Activated T-cell treated with anti-CD3 and anti-CD28 coated beads, Interleukin-2, amount 50 U/mL, for 72 hours (primary cell): ENCODE measurements around the gene ANO7. TPM values are rescaled to one million over a fixed set of nuclear protein-coding genes. Genes with fewer than 3 reads are reported as not detected.

Experiments
- ATAC-seq, 2 donors: fragments of 150-1000 bp; cut with Tn5 transposase; replicated peaks in 1 of 2; 2 replicates each; pipeline ENCODE4 v1.10.0; 2021; ENCODE audit warnings: moderate library complexity in 2 of 2, mild to moderate bottlenecking in 1 of 2
- DNase-seq, 2 donors: peaks; one replicate each; pipeline ENCODE4 v3.0.0; 2021 to 2022; ENCODE audit warnings: mixed read lengths in 1 of 2
- H3K27ac Mint-ChIP-seq: one replicate; pipeline ENCODE4 v1.8.0; 2022; ENCODE audit warnings: mild to moderate bottlenecking, moderate library complexity, mixed read lengths
- H3K27me3 Mint-ChIP-seq: one replicate; pipeline ENCODE4 v1.8.0; 2022; ENCODE audit warnings: low read depth, mixed read lengths
- H3K36me3 Mint-ChIP-seq, 2 donors: one replicate each; pipeline ENCODE4 v1.8.0; 2022; ENCODE audit warnings: mixed read lengths in 2 of 2, mild to moderate bottlenecking in 1 of 2; ENCODE audit not compliant: insufficient read depth in 2 of 2
- H3K4me1 Mint-ChIP-seq: one replicate; pipeline ENCODE4 v1.8.0; 2022; ENCODE audit warnings: low read depth, mixed read lengths
- H3K4me3 Mint-ChIP-seq, 2 donors: one replicate each; pipeline ENCODE4 v1.8.0; 2022; ENCODE audit warnings: mild to moderate bottlenecking in 2 of 2, mixed read lengths in 2 of 2, moderate library complexity in 2 of 2
- H3K9me3 Mint-ChIP-seq, 2 donors: one replicate each; pipeline ENCODE4 v1.8.0; 2022; ENCODE audit warnings: mixed read lengths in 2 of 2
- total RNA-seq, 2 donors: library from RNA; stranded (reverse); gene quantifications; one replicate each; pipeline ENCODE4 v1.2.3, GENCODE V29; 2022

Gene ANO7, protein sequence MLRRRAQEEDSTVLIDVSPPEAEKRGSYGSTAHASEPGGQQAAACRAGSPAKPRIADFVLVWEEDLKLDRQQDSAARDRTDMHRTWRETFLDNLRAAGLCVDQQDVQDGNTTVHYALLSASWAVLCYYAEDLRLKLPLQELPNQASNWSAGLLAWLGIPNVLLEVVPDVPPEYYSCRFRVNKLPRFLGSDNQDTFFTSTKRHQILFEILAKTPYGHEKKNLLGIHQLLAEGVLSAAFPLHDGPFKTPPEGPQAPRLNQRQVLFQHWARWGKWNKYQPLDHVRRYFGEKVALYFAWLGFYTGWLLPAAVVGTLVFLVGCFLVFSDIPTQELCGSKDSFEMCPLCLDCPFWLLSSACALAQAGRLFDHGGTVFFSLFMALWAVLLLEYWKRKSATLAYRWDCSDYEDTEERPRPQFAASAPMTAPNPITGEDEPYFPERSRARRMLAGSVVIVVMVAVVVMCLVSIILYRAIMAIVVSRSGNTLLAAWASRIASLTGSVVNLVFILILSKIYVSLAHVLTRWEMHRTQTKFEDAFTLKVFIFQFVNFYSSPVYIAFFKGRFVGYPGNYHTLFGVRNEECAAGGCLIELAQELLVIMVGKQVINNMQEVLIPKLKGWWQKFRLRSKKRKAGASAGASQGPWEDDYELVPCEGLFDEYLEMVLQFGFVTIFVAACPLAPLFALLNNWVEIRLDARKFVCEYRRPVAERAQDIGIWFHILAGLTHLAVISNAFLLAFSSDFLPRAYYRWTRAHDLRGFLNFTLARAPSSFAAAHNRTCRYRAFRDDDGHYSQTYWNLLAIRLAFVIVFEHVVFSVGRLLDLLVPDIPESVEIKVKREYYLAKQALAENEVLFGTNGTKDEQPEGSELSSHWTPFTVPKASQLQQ
- total RNA-seq, result under 1 TPM; 0.72 to 0.90 TPM

DNA sequence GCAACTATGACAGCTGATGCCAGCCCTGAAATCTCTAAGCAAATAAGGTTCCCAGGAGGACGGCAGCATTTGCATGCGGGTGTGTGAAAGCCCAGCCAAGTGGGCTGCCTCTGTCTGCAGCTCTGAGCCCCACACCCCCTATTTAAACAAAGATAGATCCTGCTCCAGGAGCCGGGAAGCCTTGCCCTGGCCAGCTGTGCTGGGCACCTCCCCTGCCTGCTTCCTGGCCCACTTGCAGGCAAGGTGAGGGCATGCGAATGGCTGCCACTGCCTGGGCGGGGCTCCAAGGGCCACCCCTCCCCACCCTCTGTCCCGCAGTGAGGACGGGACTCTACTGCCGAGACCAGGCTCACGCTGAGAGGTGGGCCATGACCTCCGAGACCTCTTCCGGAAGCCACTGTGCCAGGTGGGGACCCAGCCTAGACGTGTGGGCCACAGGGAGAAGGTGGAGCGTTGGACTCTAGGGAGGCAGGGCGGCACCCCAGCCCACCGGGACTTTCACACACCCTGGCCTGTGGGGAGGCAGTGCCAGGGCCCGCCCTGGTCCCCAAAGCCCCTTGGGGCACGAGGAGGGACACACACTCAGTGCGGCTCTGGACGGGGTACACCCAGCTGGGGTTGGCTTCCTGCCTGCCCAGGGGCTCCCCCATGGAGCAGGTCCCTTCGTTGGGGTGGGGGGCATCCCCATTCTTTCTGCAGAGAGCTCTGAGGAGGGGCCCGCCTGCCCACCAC is at the start of gene ANO7:
Gene ANO7, plus strand, starts transcription at position 317 of the 732 bp plus-strand sequence. CDS start 1,387 bp downstream, outside the sequence.
- Mint-ChIP-seq H3K9me3 (no peaks in the 10 kb centered on the region), H3K27me3 (no peaks in the 10 kb centered on the region), H3K4me1 (no peaks in the 10 kb centered on the region), H3K36me3 (no peaks in the 10 kb centered on the region), H3K27ac (no peak within 1 kb of the TSS), H3K4me3 (no peak within 1 kb of the TSS)
- DNase-seq, result no peak
- no peak for ATAC-seq

DNA sequence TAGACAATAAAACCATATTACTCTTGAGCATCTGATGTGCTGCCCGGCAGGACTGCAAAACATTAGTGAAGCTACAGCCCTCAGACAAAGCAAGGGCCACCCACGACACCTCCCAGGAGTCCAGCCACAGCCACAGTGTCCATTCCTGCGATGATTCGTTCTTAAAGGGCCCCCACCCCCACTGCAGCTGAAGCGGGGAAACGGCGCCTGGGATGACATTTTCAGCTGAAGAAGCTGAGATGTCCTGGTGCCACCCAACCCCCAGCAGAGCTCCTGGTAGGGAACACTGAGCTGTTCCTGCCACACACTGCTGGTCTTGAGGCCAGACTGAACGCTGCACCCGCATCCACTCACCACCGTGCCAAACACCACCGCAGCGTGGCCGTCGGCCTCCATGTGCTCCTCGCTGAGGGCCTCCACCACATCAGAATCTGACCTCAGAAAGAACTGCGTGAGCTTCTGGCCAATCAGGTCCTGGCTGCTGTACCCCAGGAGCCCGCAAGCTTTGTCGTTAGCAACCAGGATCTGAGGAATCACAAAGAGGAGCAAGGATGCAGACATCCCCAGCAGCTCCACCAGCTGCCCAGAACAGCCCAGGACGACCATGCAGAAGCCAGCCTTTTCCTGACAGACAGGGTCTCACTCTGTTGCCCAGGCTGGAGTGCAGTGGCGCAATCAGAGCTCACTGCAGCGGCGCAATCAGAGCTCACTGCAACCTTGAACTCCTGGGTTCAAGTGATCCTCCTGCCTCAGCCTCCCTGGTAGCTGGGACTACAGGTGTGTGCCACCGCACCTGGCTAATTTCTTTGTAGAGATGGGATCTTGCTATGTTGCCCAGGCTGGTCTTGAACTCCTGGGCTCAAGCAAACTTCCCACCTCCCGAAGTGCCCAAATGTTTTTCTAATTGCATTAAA is 48.7 kb upstream of the ANO7 start:
- ATAC-seq, result no peak
- peaks cover 0 to 14% of the 10 kb centered on the region in 2 donors for H3K36me3 Mint-ChIP-seq
- H3K4me1 Mint-ChIP-seq, result peaks cover 6% of the 10 kb centered on the region
- H3K9me3 Mint-ChIP-seq, result no peaks in the 10 kb centered on the region
- no peak overlapping the region for H3K27ac Mint-ChIP-seq
- DNase-seq, result no peak
- H3K27me3 Mint-ChIP-seq, result no peaks in the 10 kb centered on the region
- H3K4me3 Mint-ChIP-seq, result no peak overlapping the region

DNA sequence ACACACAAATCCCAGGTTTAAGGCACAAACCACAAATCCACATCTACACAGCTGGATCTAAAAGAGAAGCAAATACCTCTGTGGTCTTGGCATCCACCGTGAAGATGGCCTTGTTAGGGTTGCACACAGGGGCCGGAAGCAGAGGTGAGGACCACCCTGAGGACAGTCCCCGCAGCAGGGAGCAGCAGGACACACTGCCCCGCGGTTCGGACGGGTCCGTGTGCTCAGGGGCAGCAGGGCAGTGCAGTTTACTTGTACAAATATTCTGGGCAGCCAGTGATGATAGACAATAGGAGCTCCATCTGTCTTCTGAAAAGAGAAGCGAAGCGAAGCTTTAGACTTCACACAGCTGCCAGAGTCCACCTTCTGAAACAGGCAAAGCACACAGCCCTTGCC is 48.0 kb upstream of the ANO7 start:
- H3K4me1 Mint-ChIP-seq, result peaks cover 6% of the 10 kb centered on the region
- H3K4me3 Mint-ChIP-seq, result no peak overlapping the region
- no peaks in the 10 kb centered on the region for H3K9me3 Mint-ChIP-seq
- H3K27me3 Mint-ChIP-seq, result no peaks in the 10 kb centered on the region
- DNase-seq (no peak), ATAC-seq (no peak)
- H3K27ac Mint-ChIP-seq, result no peak overlapping the region
- peaks cover 0 to 14% of the 10 kb centered on the region in 2 donors for H3K36me3 Mint-ChIP-seq

DNA sequence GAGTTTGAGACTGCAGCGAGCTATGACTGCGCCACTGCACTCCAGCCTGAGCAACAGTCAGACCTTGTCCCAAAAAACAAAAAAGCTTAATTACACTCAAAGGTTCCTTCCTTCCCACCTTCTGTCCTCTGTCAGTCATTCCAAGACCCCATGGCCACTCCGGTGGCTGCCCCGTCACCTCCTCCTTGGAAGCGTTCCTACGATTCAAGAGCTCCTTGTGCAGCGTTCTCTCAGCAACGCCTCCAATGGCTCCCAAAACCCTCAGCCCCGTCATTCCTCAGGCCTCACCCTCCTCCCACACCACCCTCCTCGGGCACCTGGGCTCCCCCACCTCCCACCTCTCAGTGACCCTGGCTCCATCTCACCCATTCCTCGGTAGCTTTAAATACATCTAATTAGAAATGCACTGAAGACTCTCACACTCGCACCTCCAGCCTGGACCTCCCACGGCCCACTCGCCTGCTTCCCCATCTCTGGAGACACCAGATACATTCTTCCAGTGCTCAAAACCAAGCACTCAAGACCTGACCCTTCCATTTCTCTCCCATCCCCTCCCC is 47.2 kb upstream of the ANO7 start:
- H3K27me3 Mint-ChIP-seq, result no peaks in the 10 kb centered on the region
- H3K27ac Mint-ChIP-seq, result no peak overlapping the region
- no peak overlapping the region for H3K4me3 Mint-ChIP-seq
- H3K9me3 Mint-ChIP-seq, result no peaks in the 10 kb centered on the region
- peaks cover 0 to 16% of the 10 kb centered on the region in 2 donors for H3K36me3 Mint-ChIP-seq
- ATAC-seq (no peak), DNase-seq (no peak)
- peaks cover 11% of the 10 kb centered on the region for H3K4me1 Mint-ChIP-seq

DNA sequence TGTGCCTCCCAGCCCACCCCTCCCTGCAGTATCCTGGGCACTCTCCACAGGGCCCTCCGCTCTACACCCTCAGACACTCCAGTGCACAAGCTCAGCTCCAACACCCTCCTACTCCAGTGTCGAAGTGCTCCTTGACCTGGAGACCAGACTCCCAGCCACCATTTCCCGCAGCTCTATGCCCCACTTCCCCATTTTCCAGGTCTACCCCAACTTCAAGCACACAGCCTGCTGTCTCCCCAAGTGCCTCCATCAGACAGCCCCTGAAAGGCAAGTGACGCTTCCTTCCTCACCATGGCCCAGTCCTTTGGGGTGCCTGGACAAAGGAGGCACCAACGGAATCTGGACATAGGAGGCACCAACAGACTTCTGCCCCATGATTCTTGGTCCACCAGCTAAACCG is 46.4 kb upstream of the ANO7 start:
- H3K36me3 Mint-ChIP-seq, result peaks cover 0 to 16% of the 10 kb centered on the region in 2 donors

DNA sequence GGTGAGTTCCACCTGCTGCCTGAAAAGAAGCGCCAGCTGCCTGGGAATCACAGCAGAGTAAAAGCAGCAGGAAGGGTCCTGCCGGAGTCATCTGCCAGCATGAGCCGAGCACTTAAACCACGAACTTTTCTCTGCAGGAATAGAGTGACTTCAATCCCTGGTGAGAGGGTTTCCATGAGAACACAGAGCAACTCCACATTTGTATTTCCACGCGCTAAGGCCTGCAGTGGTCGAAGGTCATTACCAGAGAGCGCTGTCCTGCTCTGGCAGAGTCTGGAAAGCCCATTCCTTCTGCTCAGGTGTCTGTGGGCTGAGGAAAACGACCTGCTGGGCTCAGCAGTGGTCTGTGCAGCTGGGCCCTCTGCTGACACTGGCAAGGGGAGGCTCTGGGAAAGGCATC is 45.9 kb upstream of the ANO7 start:
- Mint-ChIP-seq H3K4me1 (peaks cover 23% of the 10 kb centered on the region), H3K36me3 (peaks cover 0 to 16% of the 10 kb centered on the region in 2 donors), H3K4me3 (no peak overlapping the region), H3K27me3 (no peaks in the 10 kb centered on the region), H3K9me3 (no peaks in the 10 kb centered on the region), H3K27ac (no peak overlapping the region)
- DNase-seq (no peak), ATAC-seq (no peak)

More for the DNA sequence above, 46.4 kb upstream of the ANO7 start:
- Mint-ChIP-seq H3K9me3 (no peaks in the 10 kb centered on the region), H3K4me3 (no peak overlapping the region), H3K27ac (no peak overlapping the region), H3K27me3 (no peaks in the 10 kb centered on the region), H3K4me1 (peaks cover 17% of the 10 kb centered on the region)
- no peak for ATAC-seq
- DNase-seq, result no peak

DNA sequence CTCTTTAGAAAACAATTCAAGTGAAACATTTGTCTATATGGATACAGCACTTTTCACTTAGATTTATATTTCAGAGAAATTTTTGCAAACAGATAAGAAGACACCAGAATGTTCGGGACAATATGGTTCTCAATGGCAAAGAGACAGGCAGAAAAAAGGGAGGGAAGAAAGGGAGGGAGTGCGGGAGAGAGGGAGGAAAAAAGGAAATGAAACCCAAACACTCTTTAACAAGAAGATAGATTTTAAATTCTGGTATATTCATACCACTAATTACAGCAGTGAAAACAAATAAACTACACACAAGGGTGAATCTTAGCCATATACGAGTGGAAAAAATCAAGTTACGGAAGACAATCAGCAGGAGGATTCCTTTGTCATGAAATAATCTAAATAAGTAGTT is 42.2 kb upstream of the ANO7 start:
- peaks cover 3 to 15% of the 10 kb centered on the region in 2 donors for H3K36me3 Mint-ChIP-seq
- no peak for DNase-seq
- no peak for ATAC-seq
- H3K4me3 Mint-ChIP-seq, result no peak overlapping the region
- H3K4me1 Mint-ChIP-seq, result peaks cover 39% of the 10 kb centered on the region
- no peaks in the 10 kb centered on the region for H3K9me3 Mint-ChIP-seq
- no peak overlapping the region for H3K27ac Mint-ChIP-seq
- H3K27me3 Mint-ChIP-seq, result no peaks in the 10 kb centered on the region

DNA sequence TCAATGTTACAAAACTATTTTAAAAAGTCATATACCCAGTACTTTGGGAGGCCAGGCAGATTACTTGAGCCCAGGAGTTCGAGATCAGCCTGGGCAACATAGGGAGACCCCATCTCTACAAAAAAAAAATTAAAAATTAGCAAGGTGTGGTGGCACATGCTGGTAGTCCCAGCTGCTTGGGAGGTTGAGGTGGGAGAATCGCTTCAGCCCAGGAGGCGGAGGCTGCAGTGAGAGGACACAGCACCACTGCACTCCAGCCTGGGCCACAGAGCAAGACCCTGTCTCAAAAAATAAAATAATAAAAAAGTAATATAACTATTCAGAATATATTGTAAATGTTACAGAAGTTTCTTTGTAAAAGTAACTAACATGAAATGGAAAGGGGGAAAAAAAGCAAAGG is 41.1 kb upstream of the ANO7 start:
- Mint-ChIP-seq H3K4me3 (peak overlapping the region; percentile 83 to 85), H3K4me1 (peaks cover 45% of the 10 kb centered on the region), H3K27ac (no peak overlapping the region), H3K36me3 (peaks cover 3 to 11% of the 10 kb centered on the region in 2 donors), H3K9me3 (no peaks in the 10 kb centered on the region), H3K27me3 (no peaks in the 10 kb centered on the region)
- ATAC-seq, result no peak
- DNase-seq, result no peak

DNA sequence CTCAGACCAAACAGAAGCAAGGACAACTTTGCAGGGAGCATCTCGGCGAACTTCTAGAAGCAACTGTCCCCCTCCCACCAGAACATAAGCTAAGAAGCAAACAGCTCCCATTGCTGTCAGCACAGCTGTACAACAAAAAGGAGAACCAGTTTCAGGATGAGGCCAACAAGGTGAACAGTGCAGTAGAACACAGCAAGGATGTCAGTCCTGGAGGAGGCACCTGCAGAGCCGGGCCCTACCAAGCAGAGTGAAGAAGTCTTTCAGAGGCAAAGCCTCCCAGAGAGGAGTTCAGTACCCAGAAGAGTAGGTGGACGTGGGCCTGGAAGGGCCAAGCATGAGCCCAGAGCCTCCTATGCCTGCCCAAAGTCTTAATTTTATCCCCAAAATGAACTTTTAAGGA is 40.2 kb upstream of the ANO7 start:
- ATAC-seq (no peak), DNase-seq (no peak)
- H3K27me3 Mint-ChIP-seq, result no peaks in the 10 kb centered on the region
- H3K4me1 Mint-ChIP-seq, result peaks cover 51% of the 10 kb centered on the region
- H3K27ac Mint-ChIP-seq, result peak overlapping the region; percentile 29
- H3K4me3 Mint-ChIP-seq, result peak overlapping the region; percentile 83 to 85
- peaks cover 3 to 12% of the 10 kb centered on the region in 2 donors for H3K36me3 Mint-ChIP-seq
- no peaks in the 10 kb centered on the region for H3K9me3 Mint-ChIP-seq

DNA sequence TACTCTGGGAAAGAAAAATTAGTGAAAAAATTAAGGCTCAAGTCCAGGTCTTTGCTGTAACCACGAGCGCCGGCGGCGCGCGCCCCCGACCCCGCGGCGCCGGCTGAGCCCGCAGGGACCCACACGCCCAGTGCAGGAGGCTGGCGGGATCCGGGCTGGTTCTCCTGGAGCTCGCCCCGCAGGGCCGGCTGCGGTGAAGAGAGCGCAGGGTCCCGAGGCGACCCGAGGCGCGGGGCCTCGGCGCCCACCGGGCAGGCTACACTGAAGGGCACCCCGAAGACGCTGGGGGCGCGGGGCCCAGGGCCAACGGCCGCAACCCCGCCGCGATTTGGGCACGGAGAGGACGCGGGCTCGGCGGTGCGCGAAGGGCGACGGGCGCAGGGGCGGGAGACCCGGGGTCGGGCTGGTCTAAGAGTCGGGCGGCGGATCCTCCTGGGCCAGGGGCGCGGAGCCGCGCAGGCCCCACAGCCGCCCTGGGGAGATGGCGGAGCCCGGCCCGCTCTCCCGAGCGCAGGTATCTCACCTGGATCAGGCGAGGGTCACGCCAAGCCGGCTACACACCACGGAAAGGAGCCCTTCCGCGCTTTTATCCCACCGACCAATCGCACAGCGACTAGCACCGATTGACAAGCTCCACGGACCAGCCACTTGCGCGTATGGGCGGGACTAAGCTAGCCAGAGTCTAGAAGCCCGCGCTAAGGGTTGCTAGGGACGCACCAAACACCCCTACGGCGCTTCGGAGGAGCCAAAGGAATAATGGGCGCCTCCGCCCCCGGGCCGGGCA is 39.4 kb upstream of the ANO7 start, which contains the start of gene PASK:
Gene PASK, minus strand, starts transcription at position 582 of the 784 bp plus-strand sequence. CDS start 6,440 bp downstream, outside the sequence.
- Mint-ChIP-seq H3K9me3 (no peaks in the 10 kb centered on the region), H3K36me3 (peaks cover 3 to 11% of the 10 kb centered on the region in 2 donors), H3K4me3 (peak within 1 kb of the TSS; percentile 83 to 85), H3K4me1 (peaks cover 58% of the 10 kb centered on the region), H3K27me3 (no peaks in the 10 kb centered on the region), H3K27ac (peak within 1 kb of the TSS; percentile 63)
- DNase-seq, result peak; percentile 94 to 98
- ATAC-seq, result peak; percentile 87 to 89

DNA sequence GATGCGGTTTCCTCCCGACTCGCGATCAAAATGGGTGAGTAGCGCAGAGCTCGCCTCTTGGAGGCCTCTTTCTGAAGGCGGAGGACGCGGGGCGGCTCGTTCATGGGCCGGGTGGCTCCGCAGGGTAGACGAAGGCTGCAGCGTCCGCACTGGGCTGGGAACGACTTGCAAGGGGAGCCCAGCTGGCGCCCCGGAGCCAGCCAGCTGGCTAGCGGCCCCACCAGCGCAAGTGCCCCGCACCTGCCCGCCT is 38.9 kb upstream of the ANO7 start:
- DNase-seq, result no peak
- peak overlapping the region; percentile 63 for H3K27ac Mint-ChIP-seq
- no peaks in the 10 kb centered on the region for H3K27me3 Mint-ChIP-seq
- no peak for ATAC-seq
- peaks cover 3 to 11% of the 10 kb centered on the region in 2 donors for H3K36me3 Mint-ChIP-seq
- H3K9me3 Mint-ChIP-seq, result no peaks in the 10 kb centered on the region
- peaks cover 63% of the 10 kb centered on the region for H3K4me1 Mint-ChIP-seq
- H3K4me3 Mint-ChIP-seq, result peak overlapping the region; percentile 83 to 85
